Loucy (cell line): ENCODE data around the gene TTC27.

Experiments
- H2AFZ ChIP-seq: fragments of 200-600 bp; sonication (generic); 2 replicates; pipeline ENCODE4 v1.6.0; 2016; ENCODE audit warnings: antibody characterized with exemption, mild to moderate bottlenecking, low read length, moderate library complexity
- H3F3A ChIP-seq: fragments of 200-600 bp; 2 replicates; pipeline ENCODE4 v1.6.0; 2016; ENCODE audit warnings: antibody characterized with exemption, low read depth, mild to moderate bottlenecking
- H3K27me3 ChIP-seq: fragments of 200-600 bp; sonication (generic); 2 replicates; pipeline ENCODE4 v1.6.1; 2014; ENCODE audit warnings: low read length, mild to moderate bottlenecking; ENCODE audit not compliant: insufficient read depth, poor library complexity, severe bottlenecking
- H3K36me3 ChIP-seq: fragments of 200-600 bp; sonication (generic); 2 replicates; pipeline ENCODE4 v1.6.1; 2016; ENCODE audit warnings: low read length; ENCODE audit not compliant: insufficient read depth
- H3K4me1 ChIP-seq: fragments of 200-600 bp; sonication (generic); 2 replicates; pipeline ENCODE4 v1.5.1; 2014; ENCODE audit warnings: low read length, mild to moderate bottlenecking; ENCODE audit not compliant: insufficient read depth, poor library complexity, severe bottlenecking
- H3K4me2 ChIP-seq: fragments of 200-600 bp; sonication (generic); 2 replicates; pipeline ENCODE4 v1.6.0; 2014; ENCODE audit warnings: antibody characterized with exemption, low read length, low read depth, mild to moderate bottlenecking; ENCODE audit not compliant: poor library complexity, severe bottlenecking
- H3K4me3 ChIP-seq: fragments of 200-600 bp; sonication (generic); 2 replicates; pipeline ENCODE4 v1.5.1; 2014; ENCODE audit warnings: low read length, mild to moderate bottlenecking, mixed read lengths; ENCODE audit not compliant: poor library complexity, severe bottlenecking
- H3K79me2 ChIP-seq: fragments of 200-600 bp; sonication (generic); 2 replicates; pipeline ENCODE4 v1.6.1; 2014; ENCODE audit warnings: low read length; ENCODE audit not compliant: insufficient read depth
- H3K9ac ChIP-seq: fragments of 200-600 bp; sonication (generic); 2 replicates; pipeline ENCODE4 v1.6.0; 2014; ENCODE audit warnings: mild to moderate bottlenecking, low read depth, low read length, moderate library complexity; ENCODE audit not compliant: poor library complexity, severe bottlenecking
- H3K9me2 ChIP-seq: fragments of 200-600 bp; sonication (generic); replicated peaks from 2 replicates; pipeline ENCODE4 v1.6.1; 2016; ENCODE audit warnings: low read depth, low read length, mixed read lengths
- H3K9me3 ChIP-seq: fragments of 200-600 bp; sonication (generic); 2 replicates; pipeline ENCODE4 v1.6.1; 2014; ENCODE audit warnings: mild to moderate bottlenecking, antibody characterized with exemption, low read length, low read depth; ENCODE audit not compliant: insufficient read depth
- H4K20me1 ChIP-seq: fragments of 200-600 bp; sonication (generic); 2 replicates; pipeline ENCODE4 v1.6.0; 2014; ENCODE audit warnings: antibody characterized with exemption, low read length, mild to moderate bottlenecking; ENCODE audit not compliant: insufficient read depth, poor library complexity, severe bottlenecking
- CTCF ChIP-seq: fragments of 200-600 bp; sonication (generic); conservative IDR thresholded peaks from 2 replicates; pipeline ENCODE4 v1.5.1; 2014; ENCODE audit warnings: mild to moderate bottlenecking, antibody characterized with exemption, low read length
- EZH2phosphoT487 ChIP-seq: fragments of 200-600 bp; IDR thresholded peaks from 2 replicates; pipeline ENCODE4 v1.6.1; 2018; ENCODE audit warnings: antibody characterized with exemption, mild to moderate bottlenecking, moderate library complexity, borderline replicate concordance

The TTC27 gene

GRCh38 chr2:32824070-32824809 is 196.4 kb downstream of the TTC27 start:
- Histone ChIP-seq H3K79me2 (no peaks in the 10 kb centered on the region), H3K4me1 (no peaks in the 10 kb centered on the region), H3K9ac (no peak overlapping the region), H3K27me3 (no peaks in the 10 kb centered on the region), H2AFZ (no peak overlapping the region), H3K9me3 (no peaks in the 10 kb centered on the region), H3K9me2 (no peaks in the 10 kb centered on the region), H3K4me2 (no peak overlapping the region), H3K4me3 (no peak overlapping the region), H4K20me1 (no peaks in the 10 kb centered on the region), H3F3A (no peaks in the 10 kb centered on the region), H3K36me3 (no peaks in the 10 kb centered on the region)
- TF ChIP-seq EZH2phosphoT487 (no peak), CTCF (no peak)

- no peak overlapping the region for H2AFZ ChIP-seq
- H3K9me2 ChIP-seq: no peaks in the 10 kb centered on the region
- no peaks in the 10 kb centered on the region for H3K4me1 ChIP-seq
Measured at GRCh38 chr2:32825291-32825712, 197.5 kb downstream of the TTC27 start.

GRCh38 chr2:32830196-32830595 is 202.3 kb downstream of the TTC27 start:
- no peaks in the 10 kb centered on the region for H3K27me3 ChIP-seq
- no peaks in the 10 kb centered on the region for H3K4me1 ChIP-seq
- H3K9me2 ChIP-seq: no peaks in the 10 kb centered on the region
- H3K79me2 ChIP-seq: no peaks in the 10 kb centered on the region
- no peaks in the 10 kb centered on the region for H3K36me3 ChIP-seq
- H3K4me2 ChIP-seq: no peak overlapping the region
- TF ChIP-seq EZH2phosphoT487 (no peak), CTCF (no peak)
- H3F3A ChIP-seq: no peaks in the 10 kb centered on the region
- no peaks in the 10 kb centered on the region for H3K9me3 ChIP-seq
- no peaks in the 10 kb centered on the region for H4K20me1 ChIP-seq
- no peak overlapping the region for H3K4me3 ChIP-seq
- H2AFZ ChIP-seq: no peak overlapping the region
- no peak overlapping the region for H3K9ac ChIP-seq

More at GRCh38 chr2:32825291-32825712, 197.5 kb downstream of the TTC27 start:
- H3K9ac ChIP-seq: no peak overlapping the region
- no peak for TF ChIP-seq EZH2phosphoT487
- TF ChIP-seq CTCF: no peak
- no peaks in the 10 kb centered on the region for H3K36me3 ChIP-seq
- no peak overlapping the region for H3K4me2 ChIP-seq
- H3K27me3 ChIP-seq: no peaks in the 10 kb centered on the region
- H3K4me3 ChIP-seq: no peak overlapping the region
- H3F3A ChIP-seq: no peaks in the 10 kb centered on the region
- no peaks in the 10 kb centered on the region for H3K79me2 ChIP-seq
- no peaks in the 10 kb centered on the region for H4K20me1 ChIP-seq
- no peaks in the 10 kb centered on the region for H3K9me3 ChIP-seq
